Esophagus squamous epithelium (tissue), 4 donors: ENCODE results near the gene ADAM22.

Experiments used
- POLR2A ChIP-seq, 4 donors: fragments of 450-650 bp; IDR thresholded peaks; one replicate each; pipeline ENCODE4 v1.6.1; 2017; ENCODE audit warnings: antibody characterized with exemption in 4 of 4, mild to moderate bottlenecking in 4 of 4, moderate library complexity in 3 of 4
- TF ChIP-seq, protein P1 (sequence below), 6 experiments: fragments of 450-650 bp in 4 of 6; fragments of 200-600 bp in 2 of 6; sonication (generic) in 2 of 6; IDR thresholded peaks; one replicate each; pipeline ENCODE4 v1.5.1; 2016 to 2019; ENCODE audit warnings: antibody characterized with exemption in 6 of 6, mild to moderate bottlenecking in 4 of 6, moderate library complexity in 4 of 6

- no peak for TF ChIP-seq POLR2A (IDR thresholded peaks at IDR 0.05)
- TF ChIP-seq, protein P1, sequence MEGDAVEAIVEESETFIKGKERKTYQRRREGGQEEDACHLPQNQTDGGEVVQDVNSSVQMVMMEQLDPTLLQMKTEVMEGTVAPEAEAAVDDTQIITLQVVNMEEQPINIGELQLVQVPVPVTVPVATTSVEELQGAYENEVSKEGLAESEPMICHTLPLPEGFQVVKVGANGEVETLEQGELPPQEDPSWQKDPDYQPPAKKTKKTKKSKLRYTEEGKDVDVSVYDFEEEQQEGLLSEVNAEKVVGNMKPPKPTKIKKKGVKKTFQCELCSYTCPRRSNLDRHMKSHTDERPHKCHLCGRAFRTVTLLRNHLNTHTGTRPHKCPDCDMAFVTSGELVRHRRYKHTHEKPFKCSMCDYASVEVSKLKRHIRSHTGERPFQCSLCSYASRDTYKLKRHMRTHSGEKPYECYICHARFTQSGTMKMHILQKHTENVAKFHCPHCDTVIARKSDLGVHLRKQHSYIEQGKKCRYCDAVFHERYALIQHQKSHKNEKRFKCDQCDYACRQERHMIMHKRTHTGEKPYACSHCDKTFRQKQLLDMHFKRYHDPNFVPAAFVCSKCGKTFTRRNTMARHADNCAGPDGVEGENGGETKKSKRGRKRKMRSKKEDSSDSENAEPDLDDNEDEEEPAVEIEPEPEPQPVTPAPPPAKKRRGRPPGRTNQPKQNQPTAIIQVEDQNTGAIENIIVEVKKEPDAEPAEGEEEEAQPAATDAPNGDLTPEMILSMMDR (IDR thresholded peaks at IDR 0.05) = no peak
These were observed 107.5 kb downstream of the ADAM22 start for GRCh38 chr7:88041583-88041982.
